CD4-positive, alpha-beta T cell treated with Interleukin-10 for 1 hour (primary cell): Measurements from ENCODE around the gene RERG.

Source experiments
- DNase-seq: peaks from one replicate; pipeline ENCODE4 v3.0.0-alpha.2; 2020

Gene RERG

GRCh38 chr12:15183821-15184220 is 37.4 kb downstream of the RERG start:
- no peak for DNase-seq

GRCh38 chr12:15181017-15181683 is 40.1 kb downstream of the RERG start:
- no peak for DNase-seq

GRCh38 chr12:15180325-15180724 is 40.9 kb downstream of the RERG start:
- DNase-seq = no peak

- no peak for DNase-seq
These were observed 41.5 kb downstream of the RERG start for GRCh38 chr12:15179672-15180071.

- DNase-seq = no peak
These were observed 48.1 kb downstream of the RERG start for GRCh38 chr12:15173142-15173541.

- DNase-seq = no peak
These were observed 49.0 kb downstream of the RERG start for GRCh38 chr12:15172060-15172822.

GRCh38 chr12:15171012-15171655 is 50.1 kb downstream of the RERG start:
- no peak for DNase-seq

- DNase-seq = no peak
These were observed 53.1 kb downstream of the RERG start for GRCh38 chr12:15168026-15168678.

GRCh38 chr12:15165012-15165659 is 56.1 kb downstream of the RERG start:
- no peak for DNase-seq

- no peak for DNase-seq
These were observed 57.9 kb downstream of the RERG start for GRCh38 chr12:15163030-15163976.

- DNase-seq = no peak
These were observed 63.1 kb downstream of the RERG start for GRCh38 chr12:15158083-15158482.

GRCh38 chr12:15157269-15157671 is 63.9 kb downstream of the RERG start:
- DNase-seq = no peak

GRCh38 chr12:15155271-15155670 is 65.9 kb downstream of the RERG start:
- no peak for DNase-seq

- DNase-seq = no peak
These were observed 67.1 kb downstream of the RERG start for GRCh38 chr12:15154103-15154502.

GRCh38 chr12:15152868-15153267 is 68.3 kb downstream of the RERG start:
- no peak for DNase-seq

- DNase-seq = no peak
These were observed 68.8 kb downstream of the RERG start for GRCh38 chr12:15152456-15152855.

GRCh38 chr12:15151161-15152091 is 69.8 kb downstream of the RERG start:
- peak; percentile 4 for DNase-seq

- DNase-seq = no peak
These were observed 74.6 kb downstream of the RERG start for GRCh38 chr12:15146585-15146984.

- no peak for DNase-seq
These were observed 77.8 kb downstream of the RERG start for GRCh38 chr12:15143467-15143866.

- DNase-seq = no peak
These were observed 78.5 kb downstream of the RERG start for GRCh38 chr12:15142711-15143110.

GRCh38 chr12:15131431-15131830 is 89.8 kb downstream of the RERG start:
- no peak for DNase-seq
